ENCODE measurements around the gene ZNF253. TPM values are rescaled to one million over a fixed set of nuclear protein-coding genes. Genes with fewer than 3 reads are reported as not detected.

ZNF253 gene
- total and polyA plus RNA-seq, 4 donors: 1.7 to 3.7 (median 2.8) TPM

DNA sequence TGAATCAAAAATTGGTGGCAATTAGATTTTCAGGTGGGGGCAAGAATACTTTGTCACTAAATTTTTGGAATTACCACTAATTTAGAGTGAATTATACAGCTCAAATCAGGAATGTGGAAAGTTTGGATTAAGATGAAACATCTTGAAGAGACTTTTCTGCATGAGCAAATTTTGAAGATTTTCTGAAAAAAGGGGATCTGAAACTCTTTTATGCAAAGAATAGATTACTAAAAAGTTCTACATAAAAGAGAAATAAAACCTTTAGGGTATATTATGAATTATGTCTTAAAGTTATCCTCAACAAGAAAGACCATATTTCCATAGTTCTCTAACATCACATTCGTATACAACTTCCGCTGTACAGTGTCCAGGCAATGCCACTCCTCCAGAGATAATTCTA is 71.7 kb downstream of the ZNF253 start (continued):
- no peak for TF ChIP-seq TAF1 (conservative IDR thresholded peaks at IDR 0.05)

DNA sequence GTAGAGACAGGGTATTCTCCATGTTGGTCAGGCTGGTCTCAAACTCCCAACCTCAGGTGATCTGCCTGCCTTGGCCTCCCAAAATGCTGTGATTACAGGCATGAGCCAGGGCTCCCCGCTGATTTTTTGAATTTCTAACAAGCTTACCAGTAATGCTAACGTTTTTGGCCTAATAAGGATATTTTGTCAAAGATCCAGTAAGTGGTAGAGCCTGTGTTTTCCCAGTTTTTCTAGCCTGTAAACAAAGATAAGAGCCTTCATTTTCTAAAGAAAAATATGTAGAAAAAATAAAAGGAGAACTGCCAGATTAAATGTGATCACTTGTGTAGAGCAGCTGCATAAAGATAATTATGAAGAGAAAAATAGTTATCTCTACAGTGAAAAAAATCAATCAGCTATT is 72.8 kb downstream of the ZNF253 start:
- Histone ChIP-seq H3K27ac (ENCODE audit: low read depth in 1 of 2, low read length in 2 of 2) (no peak overlapping the region), H3K27me3 (ENCODE audit: control insufficient read depth in 4 of 4, insufficient read depth in 4 of 4, low read length in 3 of 4) (no peaks in the 10 kb centered on the region), H3K9ac (ENCODE audit: low read depth in 1 of 2, low read length in 2 of 2) (no peak overlapping the region), H3K4me1 (ENCODE audit: control insufficient read depth in 4 of 4, insufficient read depth in 4 of 4, low read length in 3 of 4) (no peaks in the 10 kb centered on the region), H3K4me3 (ENCODE audit: low read depth in 1 of 3, low read length in 3 of 3) (no peak overlapping the region), H3K9me3 (ENCODE audit: control insufficient read depth in 4 of 4, low read length in 3 of 4) (peaks cover 13 to 42% (median 17%) of the 10 kb centered on the region in 4 donors), H3K36me3 (ENCODE audit: control insufficient read depth in 4 of 4, insufficient read depth in 3 of 4, low read depth in 1 of 4, low read length in 3 of 4) (no peaks in the 10 kb centered on the region)
- TF ChIP-seq RAD21 (IDR thresholded peaks at IDR 0.05): no peak
- TF ChIP-seq, protein P1, sequence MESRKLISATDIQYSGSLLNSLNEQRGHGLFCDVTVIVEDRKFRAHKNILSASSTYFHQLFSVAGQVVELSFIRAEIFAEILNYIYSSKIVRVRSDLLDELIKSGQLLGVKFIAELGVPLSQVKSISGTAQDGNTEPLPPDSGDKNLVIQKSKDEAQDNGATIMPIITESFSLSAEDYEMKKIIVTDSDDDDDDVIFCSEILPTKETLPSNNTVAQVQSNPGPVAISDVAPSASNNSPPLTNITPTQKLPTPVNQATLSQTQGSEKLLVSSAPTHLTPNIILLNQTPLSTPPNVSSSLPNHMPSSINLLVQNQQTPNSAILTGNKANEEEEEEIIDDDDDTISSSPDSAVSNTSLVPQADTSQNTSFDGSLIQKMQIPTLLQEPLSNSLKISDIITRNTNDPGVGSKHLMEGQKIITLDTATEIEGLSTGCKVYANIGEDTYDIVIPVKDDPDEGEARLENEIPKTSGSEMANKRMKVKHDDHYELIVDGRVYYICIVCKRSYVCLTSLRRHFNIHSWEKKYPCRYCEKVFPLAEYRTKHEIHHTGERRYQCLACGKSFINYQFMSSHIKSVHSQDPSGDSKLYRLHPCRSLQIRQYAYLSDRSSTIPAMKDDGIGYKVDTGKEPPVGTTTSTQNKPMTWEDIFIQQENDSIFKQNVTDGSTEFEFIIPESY (IDR thresholded peaks at IDR 0.05): no peak
- no peak for TF ChIP-seq RXRA (IDR thresholded peaks at IDR 0.05)
- TF ChIP-seq, protein P2, sequence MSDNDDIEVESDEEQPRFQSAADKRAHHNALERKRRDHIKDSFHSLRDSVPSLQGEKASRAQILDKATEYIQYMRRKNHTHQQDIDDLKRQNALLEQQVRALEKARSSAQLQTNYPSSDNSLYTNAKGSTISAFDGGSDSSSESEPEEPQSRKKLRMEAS (IDR thresholded peaks at IDR 0.05): no peak
- TF ChIP-seq HNF4A (conservative IDR thresholded peaks at IDR 0.05): no peak
- no peak for TF ChIP-seq SP1 (IDR thresholded peaks at IDR 0.05)
- TF ChIP-seq, protein P3, sequence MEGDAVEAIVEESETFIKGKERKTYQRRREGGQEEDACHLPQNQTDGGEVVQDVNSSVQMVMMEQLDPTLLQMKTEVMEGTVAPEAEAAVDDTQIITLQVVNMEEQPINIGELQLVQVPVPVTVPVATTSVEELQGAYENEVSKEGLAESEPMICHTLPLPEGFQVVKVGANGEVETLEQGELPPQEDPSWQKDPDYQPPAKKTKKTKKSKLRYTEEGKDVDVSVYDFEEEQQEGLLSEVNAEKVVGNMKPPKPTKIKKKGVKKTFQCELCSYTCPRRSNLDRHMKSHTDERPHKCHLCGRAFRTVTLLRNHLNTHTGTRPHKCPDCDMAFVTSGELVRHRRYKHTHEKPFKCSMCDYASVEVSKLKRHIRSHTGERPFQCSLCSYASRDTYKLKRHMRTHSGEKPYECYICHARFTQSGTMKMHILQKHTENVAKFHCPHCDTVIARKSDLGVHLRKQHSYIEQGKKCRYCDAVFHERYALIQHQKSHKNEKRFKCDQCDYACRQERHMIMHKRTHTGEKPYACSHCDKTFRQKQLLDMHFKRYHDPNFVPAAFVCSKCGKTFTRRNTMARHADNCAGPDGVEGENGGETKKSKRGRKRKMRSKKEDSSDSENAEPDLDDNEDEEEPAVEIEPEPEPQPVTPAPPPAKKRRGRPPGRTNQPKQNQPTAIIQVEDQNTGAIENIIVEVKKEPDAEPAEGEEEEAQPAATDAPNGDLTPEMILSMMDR (IDR thresholded peaks at IDR 0.05; ENCODE audit: low read depth, low read length, missing input control): no peak
- no peak for TF ChIP-seq JUND (IDR thresholded peaks at IDR 0.05)
- TF ChIP-seq, protein P4, sequence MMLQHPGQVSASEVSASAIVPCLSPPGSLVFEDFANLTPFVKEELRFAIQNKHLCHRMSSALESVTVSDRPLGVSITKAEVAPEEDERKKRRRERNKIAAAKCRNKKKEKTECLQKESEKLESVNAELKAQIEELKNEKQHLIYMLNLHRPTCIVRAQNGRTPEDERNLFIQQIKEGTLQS (IDR thresholded peaks at IDR 0.05): no peak
- TF ChIP-seq TAF1 (conservative IDR thresholded peaks at IDR 0.05): no peak
- 24% methylated on average over 2 of the region's 2 CpGs for WGBS
- no peak for DNase-seq (ENCODE audit: low spot score)

DNA sequence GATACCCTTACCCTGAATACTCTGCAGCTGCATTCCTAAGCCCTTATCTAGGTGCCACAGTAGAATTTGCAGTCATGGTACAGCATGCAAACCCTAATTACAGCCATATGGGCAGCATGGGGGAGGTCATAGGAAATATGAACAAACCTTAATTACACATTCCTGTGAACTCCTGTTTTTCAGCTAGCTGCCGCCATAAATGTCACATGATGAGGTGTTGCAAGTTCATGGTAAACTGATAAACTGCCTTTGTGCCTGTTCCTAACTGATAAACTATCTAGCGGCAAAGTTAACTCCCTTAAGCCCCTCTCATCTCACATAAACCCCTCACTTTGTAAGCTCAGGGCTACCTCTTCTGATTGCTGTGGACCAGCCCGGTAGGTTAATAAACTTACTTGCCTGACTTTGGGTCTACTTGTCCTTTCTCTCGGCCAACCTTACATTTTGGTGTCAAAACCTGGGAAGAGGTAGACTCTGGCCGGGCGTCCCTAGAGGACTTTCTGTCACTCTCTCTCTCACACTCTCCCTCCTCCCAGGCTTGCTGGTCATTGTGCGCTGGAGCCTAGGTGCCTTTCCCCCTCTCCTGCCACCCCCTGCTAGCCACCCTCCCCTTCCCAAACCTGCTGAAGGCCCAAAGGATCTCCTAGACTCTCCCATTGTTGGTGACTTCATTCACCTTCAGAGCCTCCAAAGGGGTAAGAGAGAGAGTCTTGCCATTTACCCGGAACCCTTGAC is 78.3 kb downstream of the ZNF253 start:
- H3K36me3 ChIP-seq (ENCODE audit: control insufficient read depth in 4 of 4, insufficient read depth in 3 of 4, low read depth in 1 of 4, low read length in 3 of 4): no peaks in the 10 kb centered on the region
- no peak for DNase-seq (ENCODE audit: low spot score)
- peaks cover 4 to 30% (median 11%) of the 10 kb centered on the region in 4 donors for H3K9me3 ChIP-seq (ENCODE audit: control insufficient read depth in 4 of 4, low read length in 3 of 4)
- no peak overlapping the region for H3K9ac ChIP-seq (ENCODE audit: low read depth in 1 of 2, low read length in 2 of 2)
- H3K4me1 ChIP-seq (ENCODE audit: control insufficient read depth in 4 of 4, insufficient read depth in 4 of 4, low read length in 3 of 4): no peaks in the 10 kb centered on the region
- no peaks in the 10 kb centered on the region for H3K27me3 ChIP-seq (ENCODE audit: control insufficient read depth in 4 of 4, insufficient read depth in 4 of 4, low read length in 3 of 4)
- 79% methylated on average over 8 of the region's 8 CpGs for WGBS
- H3K4me3 ChIP-seq (ENCODE audit: low read depth in 1 of 3, low read length in 3 of 3): no peak overlapping the region
- H3K27ac ChIP-seq (ENCODE audit: low read depth in 1 of 2, low read length in 2 of 2): no peak overlapping the region
- TF ChIP-seq HNF4G (IDR thresholded peaks at IDR 0.05): no peak
- TF ChIP-seq, protein P3 (IDR thresholded peaks at IDR 0.05; ENCODE audit: low read depth, low read length, missing input control): no peak
- TF ChIP-seq, protein P1 (IDR thresholded peaks at IDR 0.05): no peak
- TF ChIP-seq SP1 (IDR thresholded peaks at IDR 0.05): no peak
- TF ChIP-seq, protein P4 (IDR thresholded peaks at IDR 0.05): no peak
- no peak for TF ChIP-seq FOXA1 (IDR thresholded peaks at IDR 0.05)
- no peak for TF ChIP-seq TAF1 (conservative IDR thresholded peaks at IDR 0.05)
- no peak for TF ChIP-seq RXRA (IDR thresholded peaks at IDR 0.05)
- no peak for TF ChIP-seq NR2F2 (IDR thresholded peaks at IDR 0.05)
- TF ChIP-seq, protein P5, sequence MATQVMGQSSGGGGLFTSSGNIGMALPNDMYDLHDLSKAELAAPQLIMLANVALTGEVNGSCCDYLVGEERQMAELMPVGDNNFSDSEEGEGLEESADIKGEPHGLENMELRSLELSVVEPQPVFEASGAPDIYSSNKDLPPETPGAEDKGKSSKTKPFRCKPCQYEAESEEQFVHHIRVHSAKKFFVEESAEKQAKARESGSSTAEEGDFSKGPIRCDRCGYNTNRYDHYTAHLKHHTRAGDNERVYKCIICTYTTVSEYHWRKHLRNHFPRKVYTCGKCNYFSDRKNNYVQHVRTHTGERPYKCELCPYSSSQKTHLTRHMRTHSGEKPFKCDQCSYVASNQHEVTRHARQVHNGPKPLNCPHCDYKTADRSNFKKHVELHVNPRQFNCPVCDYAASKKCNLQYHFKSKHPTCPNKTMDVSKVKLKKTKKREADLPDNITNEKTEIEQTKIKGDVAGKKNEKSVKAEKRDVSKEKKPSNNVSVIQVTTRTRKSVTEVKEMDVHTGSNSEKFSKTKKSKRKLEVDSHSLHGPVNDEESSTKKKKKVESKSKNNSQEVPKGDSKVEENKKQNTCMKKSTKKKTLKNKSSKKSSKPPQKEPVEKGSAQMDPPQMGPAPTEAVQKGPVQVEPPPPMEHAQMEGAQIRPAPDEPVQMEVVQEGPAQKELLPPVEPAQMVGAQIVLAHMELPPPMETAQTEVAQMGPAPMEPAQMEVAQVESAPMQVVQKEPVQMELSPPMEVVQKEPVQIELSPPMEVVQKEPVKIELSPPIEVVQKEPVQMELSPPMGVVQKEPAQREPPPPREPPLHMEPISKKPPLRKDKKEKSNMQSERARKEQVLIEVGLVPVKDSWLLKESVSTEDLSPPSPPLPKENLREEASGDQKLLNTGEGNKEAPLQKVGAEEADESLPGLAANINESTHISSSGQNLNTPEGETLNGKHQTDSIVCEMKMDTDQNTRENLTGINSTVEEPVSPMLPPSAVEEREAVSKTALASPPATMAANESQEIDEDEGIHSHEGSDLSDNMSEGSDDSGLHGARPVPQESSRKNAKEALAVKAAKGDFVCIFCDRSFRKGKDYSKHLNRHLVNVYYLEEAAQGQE (IDR thresholded peaks at IDR 0.05): no peak
- TF ChIP-seq YY1 (IDR thresholded peaks at IDR 0.05): no peak
- TF ChIP-seq RAD21 (IDR thresholded peaks at IDR 0.05): no peak

Data from liver (tissue), 9 donors.